ENCODE data around the gene STIM2.

STIM2 gene

GRCh38 chr4:26884026-26884425 is 23.4 kb downstream of the STIM2 start:
- DNase-seq (ENCODE audit: extremely low spot score) = no peak
- TF ChIP-seq L3MBTL2 (conservative IDR thresholded peaks at IDR 0.05) = no peak
- TF ChIP-seq BHLHE40 (IDR thresholded peaks at IDR 0.05; ENCODE audit: borderline replicate concordance) = no peak
- TF ChIP-seq SUZ12 (IDR thresholded peaks at IDR 0.05) = no peak
- TF ChIP-seq FOXK2 (IDR thresholded peaks at IDR 0.05) = no peak
- TF ChIP-seq SP1 (IDR thresholded peaks at IDR 0.05) = no peak
- TF ChIP-seq CTBP1 (IDR thresholded peaks at IDR 0.05; ENCODE audit: borderline replicate concordance) = no peak
- TF ChIP-seq HDGF (IDR thresholded peaks at IDR 0.05; ENCODE audit: borderline replicate concordance) = no peak
- no peak for TF ChIP-seq FOXM1 (IDR thresholded peaks at IDR 0.05; ENCODE audit: borderline replicate concordance)
- ChIA-PET POLR2A (no interaction called here), CTCF (interaction anchor here (0.7 kb wide), 1 partner anchor 15 kb away, joined by 3 read pairs; no protein-coding TSS in a partner anchor)

- POLR2A ChIA-PET = no interaction called here
- CTCF ChIA-PET = interaction anchor here (0.7 kb wide), 1 partner anchor 15 kb away, joined by 3 read pairs; no protein-coding TSS in a partner anchor
- no peak for TF ChIP-seq L3MBTL2 (conservative IDR thresholded peaks at IDR 0.05)
- no peak for TF ChIP-seq FOXK2 (IDR thresholded peaks at IDR 0.05)
- TF ChIP-seq, protein P1, sequence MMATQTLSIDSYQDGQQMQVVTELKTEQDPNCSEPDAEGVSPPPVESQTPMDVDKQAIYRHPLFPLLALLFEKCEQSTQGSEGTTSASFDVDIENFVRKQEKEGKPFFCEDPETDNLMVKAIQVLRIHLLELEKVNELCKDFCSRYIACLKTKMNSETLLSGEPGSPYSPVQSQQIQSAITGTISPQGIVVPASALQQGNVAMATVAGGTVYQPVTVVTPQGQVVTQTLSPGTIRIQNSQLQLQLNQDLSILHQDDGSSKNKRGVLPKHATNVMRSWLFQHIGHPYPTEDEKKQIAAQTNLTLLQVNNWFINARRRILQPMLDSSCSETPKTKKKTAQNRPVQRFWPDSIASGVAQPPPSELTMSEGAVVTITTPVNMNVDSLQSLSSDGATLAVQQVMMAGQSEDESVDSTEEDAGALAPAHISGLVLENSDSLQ (IDR thresholded peaks at IDR 0.05) = no peak
- TF ChIP-seq ELF4 (IDR thresholded peaks at IDR 0.05) = no peak
- no peak for TF ChIP-seq FOXA1 (IDR thresholded peaks at IDR 0.05)
- no peak for TF ChIP-seq ARNT (IDR thresholded peaks at IDR 0.05)
- TF ChIP-seq CTBP1 (IDR thresholded peaks at IDR 0.05; ENCODE audit: borderline replicate concordance) = no peak
- no peak for TF ChIP-seq NFRKB (IDR thresholded peaks at IDR 0.05)
- no peak for TF ChIP-seq SP1 (IDR thresholded peaks at IDR 0.05)
- TF ChIP-seq SUZ12 (IDR thresholded peaks at IDR 0.05) = no peak
- no peak for TF ChIP-seq TARDBP (IDR thresholded peaks at IDR 0.05)
- TF ChIP-seq HDGF (IDR thresholded peaks at IDR 0.05; ENCODE audit: borderline replicate concordance) = no peak
- TF ChIP-seq FOXM1 (IDR thresholded peaks at IDR 0.05; ENCODE audit: borderline replicate concordance) = no peak
- TF ChIP-seq ZNF384 (IDR thresholded peaks at IDR 0.05) = no peak
- DNase-seq (ENCODE audit: extremely low spot score) = no peak
Observed at GRCh38 chr4:26884486-26884988, 23.9 kb downstream of the STIM2 start.

DNA sequence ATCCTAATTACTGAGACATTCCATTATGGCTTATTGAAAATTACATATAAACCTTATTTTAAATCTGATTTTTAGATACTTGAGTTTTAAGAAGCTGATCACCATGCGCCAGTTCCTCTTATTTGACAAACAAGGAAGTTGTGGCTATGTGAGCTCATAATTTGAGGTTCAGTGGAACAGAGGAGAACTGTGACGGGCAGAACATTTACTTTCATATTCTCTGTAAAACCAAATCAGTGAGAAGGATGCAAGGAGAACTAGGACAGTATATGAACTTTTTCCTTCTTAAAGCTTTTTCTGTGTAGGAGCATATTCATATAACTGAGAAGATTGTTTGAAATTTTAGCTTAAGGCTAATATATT is 25.3 kb downstream of the STIM2 start:
- no peak for DNase-seq (ENCODE audit: extremely low spot score)
- TF ChIP-seq LEF1 (IDR thresholded peaks at IDR 0.05; ENCODE audit: borderline replicate concordance) (no peak), CTBP1 (IDR thresholded peaks at IDR 0.05; ENCODE audit: borderline replicate concordance) (no peak), SP1 (IDR thresholded peaks at IDR 0.05) (no peak), ELF4 (IDR thresholded peaks at IDR 0.05) (no peak), BHLHE40 (IDR thresholded peaks at IDR 0.05; ENCODE audit: borderline replicate concordance) (no peak), FOXA1 (IDR thresholded peaks at IDR 0.05) (no peak), NFRKB (IDR thresholded peaks at IDR 0.05) (no peak), L3MBTL2 (conservative IDR thresholded peaks at IDR 0.05) (no peak), TARDBP (IDR thresholded peaks at IDR 0.05) (no peak), FOXM1 (IDR thresholded peaks at IDR 0.05; ENCODE audit: borderline replicate concordance) (no peak), FOXK2 (IDR thresholded peaks at IDR 0.05) (no peak), SUZ12 (IDR thresholded peaks at IDR 0.05) (no peak), ARNT (IDR thresholded peaks at IDR 0.05) (no peak), HDGF (IDR thresholded peaks at IDR 0.05; ENCODE audit: borderline replicate concordance) (no peak), ZNF384 (IDR thresholded peaks at IDR 0.05) (no peak)
- TF ChIP-seq, protein P1 (IDR thresholded peaks at IDR 0.05) = no peak
- POLR2A ChIA-PET = no interaction called here
- CTCF ChIA-PET = no interaction called here

- POLR2A ChIA-PET = no interaction called here
- no peak for DNase-seq (ENCODE audit: extremely low spot score)
- CTCF ChIA-PET = interaction anchor here (0.7 kb wide), 2 partner anchors 46 to 594 kb away, joined by 3 to 4 read pairs; no protein-coding TSS in a partner anchor
- TF ChIP-seq L3MBTL2 (conservative IDR thresholded peaks at IDR 0.05) (no peak), ELF4 (IDR thresholded peaks at IDR 0.05) (no peak), FOXK2 (IDR thresholded peaks at IDR 0.05) (no peak), FOXM1 (IDR thresholded peaks at IDR 0.05; ENCODE audit: borderline replicate concordance) (no peak), BHLHE40 (IDR thresholded peaks at IDR 0.05; ENCODE audit: borderline replicate concordance) (no peak), HDGF (IDR thresholded peaks at IDR 0.05; ENCODE audit: borderline replicate concordance) (no peak), ZNF384 (IDR thresholded peaks at IDR 0.05) (no peak)
- TF ChIP-seq, protein P1 (IDR thresholded peaks at IDR 0.05) = no peak
Observed at GRCh38 chr4:26887143-26887542, 26.5 kb downstream of the STIM2 start.

GRCh38 chr4:26887809-26888208 is 27.2 kb downstream of the STIM2 start:
- ChIA-PET POLR2A (no interaction called here), CTCF (no interaction called here)
- DNase-seq (ENCODE audit: extremely low spot score) = no peak
- TF ChIP-seq SUZ12 (IDR thresholded peaks at IDR 0.05) = no peak
- no peak for TF ChIP-seq L3MBTL2 (conservative IDR thresholded peaks at IDR 0.05)
- TF ChIP-seq LEF1 (IDR thresholded peaks at IDR 0.05; ENCODE audit: borderline replicate concordance) = no peak
- no peak for TF ChIP-seq NFRKB (IDR thresholded peaks at IDR 0.05)
- TF ChIP-seq, protein P1 (IDR thresholded peaks at IDR 0.05) = no peak
- no peak for TF ChIP-seq FOXA1 (IDR thresholded peaks at IDR 0.05)
- TF ChIP-seq ZNF384 (IDR thresholded peaks at IDR 0.05) = no peak
- TF ChIP-seq SP1 (IDR thresholded peaks at IDR 0.05) = no peak
- TF ChIP-seq ELF4 (IDR thresholded peaks at IDR 0.05) = no peak
- no peak for TF ChIP-seq FOXK2 (IDR thresholded peaks at IDR 0.05)
- TF ChIP-seq ARNT (IDR thresholded peaks at IDR 0.05) = no peak
- no peak for TF ChIP-seq TARDBP (IDR thresholded peaks at IDR 0.05)
- TF ChIP-seq HDGF (IDR thresholded peaks at IDR 0.05; ENCODE audit: borderline replicate concordance) = no peak
- no peak for TF ChIP-seq FOXM1 (IDR thresholded peaks at IDR 0.05; ENCODE audit: borderline replicate concordance)
- no peak for TF ChIP-seq BHLHE40 (IDR thresholded peaks at IDR 0.05; ENCODE audit: borderline replicate concordance)
- no peak for TF ChIP-seq CTBP1 (IDR thresholded peaks at IDR 0.05; ENCODE audit: borderline replicate concordance)
